GM23338 (cell line): Measurements from ENCODE around the gene CSTF1. TPM values are rescaled to one million over a fixed set of nuclear protein-coding genes. Genes with fewer than 3 reads are reported as not detected.
A peak's percentile ranks its signal among the peaks of the same experiment; 100 is the strongest.

Source experiments
- ATAC-seq: fragments of 200-7000 bp; cut with Tn5 transposase; 3 replicates; pipeline ENCODE4 v1.9.1; 2020
- DNase-seq: peaks from one replicate; pipeline ENCODE4 v3.0.0-alpha.2; 2015; ENCODE audit warnings: low spot score
- H2AFZ ChIP-seq: fragments of 200-600 bp; sonication (generic); 2 replicates; pipeline ENCODE4 v1.8.0; 2016; ENCODE audit warnings: antibody characterized with exemption, mild to moderate bottlenecking, moderate library complexity
- H3F3A ChIP-seq: fragments of 200-600 bp; sonication (generic); replicated peaks from 2 replicates; pipeline ENCODE4 v1.8.0; 2017; ENCODE audit warnings: antibody characterized with exemption, mixed run types, low read depth
- H3K27ac ChIP-seq: fragments of 200-600 bp; sonication (generic); 2 replicates; pipeline ENCODE4 v1.6.1; 2016; ENCODE audit warnings: low read depth
- H3K27me3 ChIP-seq: fragments of 200-600 bp; sonication (generic); 2 replicates; pipeline ENCODE4 v1.8.0; 2016; ENCODE audit warnings: mild to moderate bottlenecking, mixed run types, moderate library complexity; ENCODE audit not compliant: insufficient read depth
- H3K36me3 ChIP-seq: fragments of 200-600 bp; sonication (generic); 2 replicates; pipeline ENCODE4 v1.8.0; 2016; ENCODE audit warnings: mild to moderate bottlenecking; ENCODE audit not compliant: insufficient read depth
- H3K4me1 ChIP-seq: fragments of 200-600 bp; sonication (generic); 2 replicates; pipeline ENCODE4 v1.8.0; 2016; ENCODE audit warnings: mild to moderate bottlenecking, moderate library complexity; ENCODE audit not compliant: insufficient read depth
- H3K4me2 ChIP-seq: fragments of 200-600 bp; sonication (generic); 2 replicates; pipeline ENCODE4 v1.7.1; 2017; ENCODE audit warnings: mixed run types
- H3K4me3 ChIP-seq: fragments of 200-600 bp; sonication (generic); 2 replicates; pipeline ENCODE4 v1.6.1; 2016; ENCODE audit warnings: mixed run types
- H3K79me2 ChIP-seq: fragments of 200-600 bp; sonication (generic); replicated peaks from 2 replicates; pipeline ENCODE4 v1.8.0; 2017; ENCODE audit warnings: mild to moderate bottlenecking; ENCODE audit not compliant: insufficient read depth
- H3K9me2 ChIP-seq: fragments of 200-600 bp; sonication (generic); 2 replicates; pipeline ENCODE4 v1.8.0; 2017; ENCODE audit not compliant: insufficient read depth
- H4K20me1 ChIP-seq: fragments of 200-600 bp; sonication (generic); replicated peaks from 2 replicates; pipeline ENCODE4 v1.8.0; 2017; ENCODE audit warnings: mild to moderate bottlenecking; ENCODE audit not compliant: insufficient read depth
- H3K27ac Mint-ChIP-seq: 2 replicates; pipeline ENCODE4 v1.8.0; 2020; ENCODE audit warnings: inconsistent platforms, mild to moderate bottlenecking, moderate library complexity, mixed read lengths
- H3K27me3 Mint-ChIP-seq: 3 replicates; pipeline ENCODE4 v1.8.0; 2022; ENCODE audit warnings: low read depth, mild to moderate bottlenecking, moderate library complexity, mixed read lengths, inconsistent platforms; ENCODE audit not compliant: insufficient read depth, poor library complexity
- H3K36me3 Mint-ChIP-seq: 3 replicates; pipeline ENCODE4 v1.8.0; 2021; ENCODE audit warnings: low read depth, mild to moderate bottlenecking, inconsistent platforms, moderate library complexity, mixed read lengths
- H3K4me1 Mint-ChIP-seq: 3 replicates; pipeline ENCODE4 v1.8.0; 2020; ENCODE audit warnings: mild to moderate bottlenecking, inconsistent platforms, mixed read lengths
- H3K4me3 Mint-ChIP-seq: 3 replicates; pipeline ENCODE4 v1.8.0; 2021; ENCODE audit warnings: moderate library complexity, mild to moderate bottlenecking, inconsistent platforms, mixed read lengths
- H3K9me3 Mint-ChIP-seq: 3 replicates; pipeline ENCODE4 v1.8.0; 2020; ENCODE audit warnings: moderate library complexity, mild to moderate bottlenecking, inconsistent platforms, mixed read lengths
- CREB1 ChIP-seq: fragments of 250-450 bp; sonication (Bioruptor Pico); IDR thresholded peaks from 2 replicates; pipeline ENCODE4 v1.5.0; 2020; ENCODE audit warnings: low read depth, mild to moderate bottlenecking, moderate library complexity
- CTCF ChIP-seq, 2 experiments: fragments of 200-600 bp in 1 of 2; sonication (generic) in 1 of 2; conservative IDR thresholded peaks; 2 replicates each; pipeline versions ENCODE4 v1.5.1 to v1.6.1; 2016 to 2017; ENCODE audit warnings: antibody characterized with exemption in 2 of 2, low read depth in 2 of 2, mild to moderate bottlenecking in 2 of 2, moderate library complexity in 1 of 2
- EZH2phosphoT487 ChIP-seq: fragments of 200-600 bp; sonication (generic); IDR thresholded peaks from one replicate; pipeline ENCODE4 v1.8.1; 2018; ENCODE audit warnings: antibody characterized with exemption; ENCODE audit not compliant: unreplicated experiment
- JUNB ChIP-seq: IDR thresholded peaks from one replicate; pipeline ENCODE4 v1.6.1; 2016; ENCODE audit warnings: antibody characterized with exemption; ENCODE audit not compliant: unreplicated experiment
- NANOG ChIP-seq: IDR thresholded peaks from 2 replicates; pipeline ENCODE4 v1.6.1; 2016; ENCODE audit warnings: antibody characterized with exemption, borderline replicate concordance
- POLR2AphosphoS5 ChIP-seq: IDR thresholded peaks from 2 replicates; pipeline ENCODE4 v1.6.1; 2016; ENCODE audit warnings: antibody characterized with exemption, low read depth
- REST ChIP-seq: IDR thresholded peaks from one replicate; pipeline ENCODE4 v1.6.1; 2018; ENCODE audit warnings: antibody characterized with exemption; ENCODE audit not compliant: unreplicated experiment
- ZNF114 ChIP-seq: fragments of 250-450 bp; sonication (Bioruptor Pico); IDR thresholded peaks from 2 replicates; pipeline ENCODE4 v1.5.0; 2020; ENCODE audit warnings: mild to moderate bottlenecking, moderate library complexity
- polyA plus RNA-seq: library from polyadenylated mRNA; unstranded; fragments of >200 nt; fragmentation: Nextera tagmentation; extraction: Ambion mirVana; gene quantifications from 2 replicates; pipeline ENCODE4 v1.2.1, GENCODE V29; 2016
- total RNA-seq: library from RNA; depleted of rRNA; stranded (reverse); fragments of >200 nt; shearing (Covaris generic); gene quantifications from 2 replicates; pipeline ENCODE4 v1.2.3, GENCODE V29; 2014

The CSTF1 gene
- total and polyA plus RNA-seq, 2 experiments from 2014 or later = 21.5 to 62.3 TPM

GRCh38 chr20:56392881-56393482 lies 537 bp downstream of the CSTF1 start (continued):
- TF ChIP-seq REST = no peak
- TF ChIP-seq POLR2AphosphoS5 = no peak
- TF ChIP-seq CREB1 (CRISPR knock-in tag) = no peak
- TF ChIP-seq CTCF (conservative IDR thresholded peaks at IDR 0.05; ENCODE audit: low read depth in 2 of 2) = no peak

- Histone ChIP-seq H2AFZ (no peak overlapping the region), H3K36me3 (peaks cover 40% of the 10 kb centered on the region), H4K20me1 (peaks cover 27% of the 10 kb centered on the region), H3K27ac (no peak overlapping the region), H3K4me3 (peak overlapping the region; percentile 92), H3K79me2 (peaks cover 61% of the 10 kb centered on the region), H3K27me3 (no peaks in the 10 kb centered on the region), H3F3A (0 out of 2 replicates have a peak, but pooled peaks cover 3% of the 10 kb centered on the region), H3K9me2 (no peaks in the 10 kb centered on the region), H3K4me1 (peaks cover 15% of the 10 kb centered on the region), H3K4me2 (peak overlapping the region; percentile 90)
- Mint-ChIP-seq H3K27me3 (peaks cover 6% of the 10 kb centered on the region), H3K4me1 (peaks cover 9% of the 10 kb centered on the region), H3K4me3 (no peak overlapping the region), H3K36me3 (peaks cover 60% of the 10 kb centered on the region), H3K27ac (peak overlapping the region; percentile 79), H3K9me3 (no peaks in the 10 kb centered on the region; the same call in 2 of the 3 replicates)
- ATAC-seq = no peak
- no peak for DNase-seq
- TF ChIP-seq JUNB = no peak
- TF ChIP-seq NANOG = no peak
- no peak for TF ChIP-seq CREB1 (CRISPR knock-in tag)
- no peak for TF ChIP-seq ZNF114 (CRISPR knock-in tag)
Measured at GRCh38 chr20:56393653-56394052, 1.2 kb downstream of the CSTF1 start.

DNA sequence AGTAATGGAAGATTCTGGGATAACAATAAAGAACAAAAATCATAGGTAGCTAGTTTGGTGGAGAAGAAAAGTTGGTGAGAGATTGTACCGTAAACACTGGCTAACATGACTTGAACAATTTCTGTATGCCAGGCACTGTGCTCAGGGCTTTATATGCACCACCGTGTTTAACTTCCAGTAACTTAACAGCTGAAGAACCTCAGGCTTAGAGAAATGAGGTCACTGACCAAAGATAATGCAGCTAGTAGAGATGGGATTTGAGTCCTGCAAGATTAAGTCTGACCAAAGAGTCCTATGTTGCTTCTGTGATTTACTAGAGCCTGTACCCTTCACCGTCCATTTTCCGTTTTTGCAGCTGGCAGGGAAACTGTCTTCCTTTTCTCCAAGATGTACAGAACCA lies 2.7 kb downstream of the CSTF1 start:
- H3K27ac ChIP-seq = no peak overlapping the region
- TF ChIP-seq JUNB (no peak), EZH2phosphoT487 (no peak), CREB1 (CRISPR knock-in tag) (no peak)

More for the DNA sequence above, 2.7 kb downstream of the CSTF1 start:
- DNase-seq = no peak
- H3K9me2 ChIP-seq = no peaks in the 10 kb centered on the region
- H4K20me1 ChIP-seq = peaks cover 22% of the 10 kb centered on the region
- no peak overlapping the region for H2AFZ ChIP-seq
- peaks cover 3% of the 10 kb centered on the region; the same call in 1 of the 2 replicates for H3F3A ChIP-seq
- no peak overlapping the region for H3K4me3 ChIP-seq
- Mint-ChIP-seq H3K36me3 (peaks cover 60% of the 10 kb centered on the region), H3K27me3 (no peaks in the 10 kb centered on the region), H3K4me3 (no peak overlapping the region), H3K9me3 (no peaks in the 10 kb centered on the region; the same call in 2 of the 3 replicates), H3K27ac (no peak overlapping the region), H3K4me1 (peaks cover 6% of the 10 kb centered on the region)
- H3K4me2 ChIP-seq = no peak overlapping the region
- peaks cover 47% of the 10 kb centered on the region for H3K79me2 ChIP-seq
- peaks cover 48% of the 10 kb centered on the region for H3K36me3 ChIP-seq
- no peak for ATAC-seq
- peaks cover 15% of the 10 kb centered on the region for H3K4me1 ChIP-seq
- H3K27me3 ChIP-seq = no peaks in the 10 kb centered on the region
